NT2/D1 (cell line): ENCODE results near the gene SHANK3.

ENCODE experiments used
- YY1 ChIP-seq: IDR thresholded peaks from 2 replicates; pipeline ENCODE4 v1.6.1; 2011; ENCODE audit not compliant: insufficient read length, insufficient read depth
- ZNF274 ChIP-seq: IDR thresholded peaks from 2 replicates; pipeline ENCODE4 v1.6.1; 2011; ENCODE audit warnings: mild to moderate bottlenecking, low read depth, low read length

GRCh38 chr22:50633771-50634170 is 38.9 kb upstream of the SHANK3 start:
- TF ChIP-seq ZNF274 (no peak), YY1 (no peak)
